NT2/D1 (cell line): ENCODE results near the gene GPA33.

ENCODE experiments used
- DNase-seq: peaks from one replicate; pipeline ENCODE4 v3.0.0-alpha.2; 2011; ENCODE audit warnings: low read depth, low spot score
- H3K27me3 ChIP-seq: 2 replicates; pipeline ENCODE4 v1.6.0; 2011; ENCODE audit warnings: mild to moderate bottlenecking; ENCODE audit not compliant: insufficient read length, insufficient read depth
- H3K36me3 ChIP-seq: 2 replicates; pipeline ENCODE4 v1.6.1; 2011; ENCODE audit warnings: mild to moderate bottlenecking, low read length, mixed read lengths; ENCODE audit not compliant: insufficient read depth, insufficient read length
- H3K4me1 ChIP-seq: 2 replicates; pipeline ENCODE4 v1.5.1; 2011; ENCODE audit not compliant: insufficient read depth, insufficient read length
- H3K4me3 ChIP-seq: 2 replicates; pipeline ENCODE4 v1.5.1; 2011; ENCODE audit warnings: low read depth; ENCODE audit not compliant: insufficient read length
- H3K9ac ChIP-seq: 2 replicates; pipeline ENCODE4 v1.6.0; 2011; ENCODE audit warnings: low read depth; ENCODE audit not compliant: insufficient read length
- H3K9me3 ChIP-seq: 2 replicates; pipeline ENCODE4 v1.5.1; 2011; ENCODE audit warnings: mild to moderate bottlenecking, low read length; ENCODE audit not compliant: insufficient read depth
- SUZ12 ChIP-seq: IDR thresholded peaks from 2 replicates; pipeline ENCODE4 v1.6.1; 2011; ENCODE audit not compliant: insufficient read length, insufficient read depth; ENCODE audit errors: extremely low read depth
- YY1 ChIP-seq: IDR thresholded peaks from 2 replicates; pipeline ENCODE4 v1.6.1; 2011; ENCODE audit not compliant: insufficient read length, insufficient read depth
- ZNF274 ChIP-seq: IDR thresholded peaks from 2 replicates; pipeline ENCODE4 v1.6.1; 2011; ENCODE audit warnings: mild to moderate bottlenecking, low read depth, low read length

GPA33 gene

DNA sequence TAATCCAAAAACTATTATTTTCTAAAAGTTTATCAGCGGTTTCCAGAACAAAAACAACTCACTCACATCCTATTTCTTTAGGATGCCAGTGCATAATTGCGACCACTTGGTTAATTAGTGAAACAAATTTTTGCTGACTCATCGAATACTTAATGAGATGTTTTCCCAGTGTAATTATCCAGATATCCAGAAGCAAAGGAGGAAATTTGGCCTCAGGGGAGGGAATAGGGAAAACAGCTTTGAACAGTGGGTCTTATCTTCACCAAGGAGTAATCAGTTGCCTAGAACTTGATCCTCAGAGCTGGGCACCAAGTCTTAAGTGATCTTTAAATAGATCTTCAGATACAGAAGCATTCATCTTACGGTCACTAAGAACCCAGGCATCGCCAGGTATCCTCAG lies 28.0 kb upstream of the GPA33 start:
- Histone ChIP-seq H3K36me3 (peaks cover 5% of the 10 kb centered on the region), H3K9me3 (no peaks in the 10 kb centered on the region)
- TF ChIP-seq ZNF274 (no peak), YY1 (no peak), SUZ12 (no peak)

DNA sequence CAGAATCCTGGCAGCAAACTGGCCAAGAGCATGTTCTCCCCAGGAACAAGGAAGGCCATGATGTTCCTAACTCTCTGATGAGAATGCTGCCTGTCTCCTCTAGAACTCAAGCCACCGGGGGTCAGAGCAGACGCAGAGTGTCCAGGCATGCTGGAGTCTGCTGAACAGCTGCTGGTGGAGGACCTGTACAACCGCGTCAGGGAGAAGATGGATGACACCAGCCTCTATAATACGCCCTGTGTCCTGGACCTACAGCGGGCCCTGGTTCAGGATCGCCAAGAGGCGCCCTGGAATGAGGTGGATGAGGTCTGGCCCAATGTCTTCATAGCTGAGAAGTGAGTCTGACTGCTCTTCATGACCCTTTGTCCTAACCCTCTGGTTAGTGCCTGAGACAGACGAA lies 27.0 kb upstream of the GPA33 start:
- H3K36me3 ChIP-seq, result peaks cover 5% of the 10 kb centered on the region
- peaks cover 15% of the 10 kb centered on the region for H3K4me1 ChIP-seq
- no peak for TF ChIP-seq ZNF274
- H3K9me3 ChIP-seq, result no peaks in the 10 kb centered on the region
- H3K27me3 ChIP-seq, result no peaks in the 10 kb centered on the region
- no peak overlapping the region for H3K4me3 ChIP-seq
- no peak for DNase-seq
- no peak overlapping the region for H3K9ac ChIP-seq

More for the DNA sequence above, 28.0 kb upstream of the GPA33 start:
- Histone ChIP-seq H3K4me3 (no peak overlapping the region), H3K27me3 (no peaks in the 10 kb centered on the region), H3K9ac (no peak overlapping the region), H3K4me1 (peaks cover 15% of the 10 kb centered on the region)
- no peak for DNase-seq

DNA sequence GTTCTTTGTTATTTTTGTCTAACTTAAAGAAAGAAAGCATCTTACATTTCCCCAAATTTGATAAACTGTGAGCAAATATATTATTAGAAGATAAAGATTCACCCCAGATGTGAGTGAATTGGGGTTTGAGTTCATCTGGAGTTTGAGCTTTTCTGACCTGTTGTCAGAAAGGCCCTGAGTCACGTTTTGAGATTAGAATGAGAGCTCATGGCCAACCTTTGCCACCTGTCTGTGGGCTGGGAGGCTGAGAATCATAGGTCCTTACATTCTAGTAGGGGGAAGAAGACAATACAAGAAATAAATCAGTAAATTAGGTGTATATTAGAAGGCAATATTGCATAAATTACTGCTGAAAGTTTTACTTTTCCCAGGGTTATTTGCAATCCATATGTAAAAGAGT lies 26.0 kb upstream of the GPA33 start:
- H3K9ac ChIP-seq, result no peak overlapping the region
- no peaks in the 10 kb centered on the region for H3K9me3 ChIP-seq
- no peak for TF ChIP-seq YY1
- no peak for TF ChIP-seq SUZ12
- no peak for TF ChIP-seq ZNF274
- H3K4me1 ChIP-seq, result peaks cover 11% of the 10 kb centered on the region
- peaks cover 5% of the 10 kb centered on the region for H3K36me3 ChIP-seq
- H3K27me3 ChIP-seq, result no peaks in the 10 kb centered on the region
- H3K4me3 ChIP-seq, result no peak overlapping the region
- DNase-seq, result no peak

DNA sequence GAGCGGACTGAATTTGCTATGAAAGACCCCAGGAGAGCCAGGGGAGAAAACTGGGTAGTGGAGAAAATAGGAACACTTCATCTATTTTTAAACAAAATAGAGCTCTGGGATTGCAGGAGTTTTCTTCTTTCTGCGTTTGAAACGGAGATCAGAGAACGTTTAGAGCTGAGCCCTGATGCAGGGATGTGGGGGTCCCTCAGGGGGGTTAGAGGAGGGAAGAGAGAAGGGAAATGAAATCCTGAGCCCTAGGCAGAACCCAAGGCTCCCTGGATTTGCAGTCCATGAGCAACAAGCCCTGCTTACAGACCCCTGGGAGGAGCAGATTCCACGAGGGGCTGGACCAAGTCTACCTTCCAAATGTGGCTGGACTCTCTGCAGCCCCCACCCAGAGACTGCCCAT lies 25.5 kb upstream of the GPA33 start:
- Histone ChIP-seq H3K27me3 (no peaks in the 10 kb centered on the region), H3K4me1 (peaks cover 11% of the 10 kb centered on the region), H3K9me3 (no peaks in the 10 kb centered on the region; the same call in 1 of the 2 replicates), H3K9ac (no peak overlapping the region), H3K4me3 (no peak overlapping the region), H3K36me3 (peaks cover 5% of the 10 kb centered on the region)
- DNase-seq, result no peak
- no peak for TF ChIP-seq YY1
- TF ChIP-seq SUZ12, result no peak
- TF ChIP-seq ZNF274, result no peak

DNA sequence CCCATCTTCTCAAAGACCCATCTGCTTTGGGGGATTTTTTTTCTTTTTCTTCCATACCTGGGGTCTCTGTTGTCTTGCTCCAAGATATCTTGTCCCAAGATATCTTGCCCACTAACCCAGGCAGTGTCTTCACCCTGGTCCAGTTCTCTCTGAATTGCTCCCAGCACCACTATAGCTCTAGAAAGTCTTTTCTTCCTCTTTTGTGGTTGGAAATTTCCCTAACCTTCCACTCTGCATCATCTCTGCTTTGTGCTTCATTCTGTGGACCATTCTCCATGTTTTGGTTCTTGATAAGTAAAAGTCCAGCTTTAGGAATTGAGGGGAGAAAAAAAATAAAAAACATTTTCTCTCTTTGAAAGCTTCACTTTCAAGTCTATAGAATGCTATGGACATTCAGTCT lies 24.5 kb upstream of the GPA33 start:
- Histone ChIP-seq H3K4me3 (no peak overlapping the region), H3K9ac (no peak overlapping the region), H3K9me3 (no peaks in the 10 kb centered on the region; the same call in 1 of the 2 replicates), H3K36me3 (peaks cover 5% of the 10 kb centered on the region), H3K4me1 (peaks cover 9% of the 10 kb centered on the region), H3K27me3 (no peaks in the 10 kb centered on the region)
- TF ChIP-seq SUZ12, result no peak
- TF ChIP-seq YY1, result no peak
- TF ChIP-seq ZNF274, result no peak
- DNase-seq, result no peak

DNA sequence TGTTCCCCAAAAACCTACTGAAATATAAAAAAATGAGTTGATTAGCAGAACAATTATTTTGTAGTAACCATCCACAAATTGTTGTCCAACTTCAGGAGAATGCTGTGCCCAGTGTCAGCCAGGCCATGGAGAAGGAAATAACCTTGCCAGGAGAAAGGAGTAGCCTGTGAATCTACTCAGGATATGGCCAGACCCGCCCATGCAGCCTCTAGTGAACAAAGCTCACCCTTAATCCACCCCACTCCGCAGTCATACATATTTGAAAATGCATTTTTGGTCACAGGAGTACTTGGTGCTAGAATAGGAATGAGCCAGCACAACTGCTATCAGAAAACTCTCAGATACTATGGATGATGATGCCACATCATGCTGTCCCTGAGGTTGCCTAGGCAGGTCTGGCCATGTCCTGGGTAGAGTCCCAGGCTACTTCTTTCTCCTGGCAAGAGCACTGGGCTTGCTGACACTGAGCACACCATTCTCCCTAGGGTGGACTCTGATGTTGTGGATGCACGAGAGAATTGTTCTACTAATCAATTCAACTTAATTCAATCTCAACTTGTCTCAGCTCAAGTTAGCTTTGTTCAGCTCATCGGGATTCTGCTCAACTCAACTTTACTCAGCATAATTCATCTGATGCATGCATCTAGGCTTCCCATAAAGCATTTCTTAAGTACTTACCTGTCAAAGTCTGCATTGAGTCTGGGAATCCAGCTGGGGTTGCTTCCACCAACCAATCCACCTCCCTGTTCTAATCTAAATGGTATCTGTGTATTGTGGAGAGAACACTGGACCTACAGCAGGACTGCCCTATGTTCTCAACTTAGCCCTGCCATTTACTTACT lies 21.9 kb upstream of the GPA33 start:
- no peak overlapping the region for H3K9ac ChIP-seq
- no peak for TF ChIP-seq SUZ12
- TF ChIP-seq YY1, result no peak
- no peak for TF ChIP-seq ZNF274
- H3K36me3 ChIP-seq, result no peaks in the 10 kb centered on the region
- no peak overlapping the region for H3K4me3 ChIP-seq
- H3K27me3 ChIP-seq, result no peaks in the 10 kb centered on the region
- DNase-seq, result no peak
- H3K9me3 ChIP-seq, result peaks cover 7% of the 10 kb centered on the region; the same call in 1 of the 2 replicates
- peaks cover 11% of the 10 kb centered on the region for H3K4me1 ChIP-seq

DNA sequence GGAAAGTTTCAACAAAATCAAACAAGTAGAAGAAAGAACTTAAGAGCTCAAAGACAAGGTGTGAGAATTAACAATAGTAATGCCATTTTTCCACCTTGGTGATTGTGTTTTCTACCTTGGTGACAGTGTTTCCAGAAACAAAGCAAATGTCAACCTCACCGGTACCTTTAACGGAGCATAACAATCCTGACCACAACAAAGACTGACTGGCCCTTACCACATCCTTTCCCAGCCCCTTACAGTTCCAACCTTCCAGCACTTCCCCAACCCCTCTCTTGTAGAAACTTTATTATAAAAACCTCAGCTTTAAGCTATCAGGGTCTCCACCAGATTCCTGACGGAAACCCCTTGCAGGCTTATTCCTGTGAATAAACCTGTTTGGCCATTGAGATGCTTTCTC lies 20.4 kb upstream of the GPA33 start:
- no peak for DNase-seq
- TF ChIP-seq SUZ12 (no peak), YY1 (no peak), ZNF274 (no peak)
- peaks cover 7% of the 10 kb centered on the region; the same call in 1 of the 2 replicates for H3K9me3 ChIP-seq
- no peak overlapping the region for H3K4me3 ChIP-seq
- no peak overlapping the region for H3K9ac ChIP-seq
- H3K4me1 ChIP-seq, result peaks cover 11% of the 10 kb centered on the region
- no peaks in the 10 kb centered on the region for H3K27me3 ChIP-seq
- H3K36me3 ChIP-seq, result no peaks in the 10 kb centered on the region

DNA sequence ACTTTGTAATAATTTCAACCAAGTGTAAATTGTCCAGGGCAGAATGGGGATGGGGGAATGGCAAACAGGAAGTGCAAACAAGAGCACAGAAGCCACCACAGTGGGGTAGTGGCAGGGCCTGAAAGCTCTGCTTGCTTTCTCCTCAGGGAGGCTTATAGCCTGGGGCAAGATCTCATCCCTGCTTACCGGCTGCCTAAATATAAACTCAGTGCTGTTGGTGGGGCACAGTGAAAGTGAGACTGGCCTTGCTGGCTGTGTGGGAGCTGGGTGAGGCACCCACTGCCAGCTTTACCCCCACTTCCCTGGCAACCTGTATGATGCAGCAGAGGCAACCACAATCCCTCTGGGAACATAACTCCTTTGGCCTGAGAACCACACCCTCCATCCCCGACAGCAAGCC lies 18.9 kb upstream of the GPA33 start:
- no peak overlapping the region for H3K4me3 ChIP-seq
- no peaks in the 10 kb centered on the region for H3K27me3 ChIP-seq
- H3K4me1 ChIP-seq, result peaks cover 15% of the 10 kb centered on the region
- peak; percentile 33 for DNase-seq
- TF ChIP-seq ZNF274 (no peak), YY1 (no peak), SUZ12 (no peak)
- H3K36me3 ChIP-seq, result no peaks in the 10 kb centered on the region
- no peak overlapping the region for H3K9ac ChIP-seq
- H3K9me3 ChIP-seq, result peaks cover 7% of the 10 kb centered on the region; the same call in 1 of the 2 replicates
